A673 (cell line): ENCODE data around the gene P2RY14.
A peak's percentile ranks its signal among the peaks of the same experiment; 100 is the strongest.

ENCODE experiments used
- CTCF ChIP-seq: fragments of 300-800, 200-600 bp; sonication (generic); conservative IDR thresholded peaks from 2 replicates; pipeline ENCODE4 v1.5.1; 2017; ENCODE audit warnings: low read depth, mild to moderate bottlenecking, antibody characterized with exemption, low read length, moderate library complexity, mixed read lengths
- EZH2 ChIP-seq: fragments of 200-600 bp; sonication (generic); IDR thresholded peaks from 2 replicates; pipeline ENCODE4 v1.6.1; 2017; ENCODE audit warnings: borderline replicate concordance, low read depth, mild to moderate bottlenecking, mixed read lengths, antibody characterized with exemption, low read length; ENCODE audit not compliant: poor library complexity, severe bottlenecking

- no peak for TF ChIP-seq EZH2
- TF ChIP-seq CTCF = 0 out of 2 replicates have a peak, but pooled peaks have one; percentile 22
Observed at GRCh38 chr3:151210676-151211381, 67.5 kb downstream of the P2RY14 start.
